H9 (cell line): Measurements from ENCODE around the gene AMACR. TPM values are rescaled to one million over a fixed set of nuclear protein-coding genes. Genes with fewer than 3 reads are reported as not detected.

Experiments used
- DNase-seq: peaks from one replicate; pipeline ENCODE4 v3.0.0-alpha.2; 2017
- H2AFZ ChIP-seq: one replicate; pipeline ENCODE4 v1.6.1; 2013; ENCODE audit warnings: mild to moderate bottlenecking, low read length, control low read depth, moderate library complexity
- H2AK5ac ChIP-seq: 2 replicates; pipeline ENCODE4 v1.6.1; 2013; ENCODE audit warnings: low read length, control low read depth, mixed read lengths; ENCODE audit not compliant: insufficient read length
- H2BK120ac ChIP-seq: one replicate; pipeline ENCODE4 v1.6.1; 2013; ENCODE audit warnings: low read depth, mild to moderate bottlenecking, low read length, control low read depth, inconsistent platforms; ENCODE audit not compliant: poor library complexity, severe bottlenecking
- H2BK12ac ChIP-seq: 2 replicates; pipeline ENCODE4 v1.6.1; 2013; ENCODE audit warnings: low read length, control low read depth, mixed read lengths, low read depth; ENCODE audit not compliant: insufficient read length
- H2BK15ac ChIP-seq: 2 replicates; pipeline ENCODE4 v1.6.1; 2013; ENCODE audit warnings: low read depth, low read length, control low read depth
- H2BK20ac ChIP-seq: one replicate; pipeline ENCODE4 v1.6.1; 2013; ENCODE audit warnings: low read depth, mild to moderate bottlenecking, low read length, control low read depth, inconsistent platforms; ENCODE audit not compliant: poor library complexity, severe bottlenecking
- H2BK5ac ChIP-seq: 2 replicates; pipeline ENCODE4 v1.6.1; 2013; ENCODE audit warnings: low read length, control low read depth, mixed read lengths; ENCODE audit not compliant: insufficient read length
- H3K14ac ChIP-seq: 2 replicates; pipeline ENCODE4 v1.6.1; 2013; ENCODE audit warnings: low read length, control low read depth; ENCODE audit not compliant: insufficient read depth
- H3K18ac ChIP-seq: 2 replicates; pipeline ENCODE4 v1.6.1; 2013; ENCODE audit warnings: low read depth, mild to moderate bottlenecking, mixed read lengths, low read length, control low read depth; ENCODE audit not compliant: insufficient read length
- H3K23ac ChIP-seq: 2 replicates; pipeline ENCODE4 v1.6.1; 2013; ENCODE audit warnings: low read length, control low read depth, mixed read lengths, low read depth; ENCODE audit not compliant: insufficient read length
- H3K23me2 ChIP-seq: 2 replicates; pipeline ENCODE4 v1.6.1; 2013; ENCODE audit warnings: low read depth, mild to moderate bottlenecking, mixed read lengths, low read length, control low read depth; ENCODE audit not compliant: insufficient read length, poor library complexity, severe bottlenecking
- H3K27ac ChIP-seq: 2 replicates; pipeline ENCODE4 v1.5.1; 2013; ENCODE audit warnings: low read length, control low read depth, mixed read lengths, low read depth; ENCODE audit not compliant: insufficient read length
- H3K27me3 ChIP-seq: 2 replicates; pipeline ENCODE4 v1.6.1; 2013; ENCODE audit warnings: low read length, control low read depth, inconsistent platforms; ENCODE audit not compliant: insufficient read depth
- H3K4ac ChIP-seq: 2 replicates; pipeline ENCODE4 v1.6.1; 2013; ENCODE audit warnings: low read depth, mild to moderate bottlenecking, control low read depth, inconsistent platforms, low read length, moderate library complexity
- H3K4me1 ChIP-seq: 2 replicates; pipeline ENCODE4 v1.6.1; 2013; ENCODE audit warnings: low read length, control low read depth, inconsistent platforms; ENCODE audit not compliant: insufficient read depth
- H3K4me2 ChIP-seq: 2 replicates; pipeline ENCODE4 v1.6.1; 2013; ENCODE audit warnings: low read length, control low read depth, mixed read lengths; ENCODE audit not compliant: insufficient read length, insufficient read depth
- H3K56ac ChIP-seq: 2 replicates; pipeline ENCODE4 v1.6.1; 2013; ENCODE audit warnings: low read depth, mild to moderate bottlenecking, mixed read lengths, low read length, control low read depth; ENCODE audit not compliant: insufficient read length
- H3K79me1 ChIP-seq: 2 replicates; pipeline ENCODE4 v1.6.1; 2013; ENCODE audit warnings: low read depth, mild to moderate bottlenecking, moderate library complexity, low read length, control low read depth, inconsistent platforms; ENCODE audit not compliant: insufficient read depth, poor library complexity, severe bottlenecking
- H3K79me2 ChIP-seq: 2 replicates; pipeline ENCODE4 v1.6.1; 2013; ENCODE audit warnings: low read length, control low read depth, inconsistent platforms; ENCODE audit not compliant: insufficient read depth
- H3K9ac ChIP-seq: 2 replicates; pipeline ENCODE4 v1.6.1; 2013; ENCODE audit warnings: low read length, control low read depth, mixed read lengths; ENCODE audit not compliant: insufficient read length; ENCODE audit errors: extremely low read depth
- H3K9me3 ChIP-seq: one replicate; pipeline ENCODE4 v1.6.1; 2013; ENCODE audit warnings: low read depth, low read length, inconsistent platforms; ENCODE audit not compliant: control insufficient read depth
- H3T11ph ChIP-seq: one replicate; pipeline ENCODE4 v1.6.1; 2013; ENCODE audit warnings: mild to moderate bottlenecking, low read length, control low read depth, inconsistent platforms
- H4K20me1 ChIP-seq: one replicate; pipeline ENCODE4 v1.6.1; 2013; ENCODE audit not compliant: control insufficient read depth, insufficient read length, insufficient read depth
- H4K5ac ChIP-seq: 2 replicates; pipeline ENCODE4 v1.6.1; 2013; ENCODE audit warnings: low read depth, mild to moderate bottlenecking, mixed read lengths, low read length, control low read depth; ENCODE audit not compliant: insufficient read length
- H4K8ac ChIP-seq: replicated peaks from 2 replicates; pipeline ENCODE4 v1.6.1; 2013; ENCODE audit warnings: low read length, control low read depth, mixed read lengths, low read depth; ENCODE audit not compliant: insufficient read length
- H4K91ac ChIP-seq: 2 replicates; pipeline ENCODE4 v1.6.1; 2013; ENCODE audit warnings: low read depth, mild to moderate bottlenecking, moderate library complexity, mixed read lengths, low read length, control low read depth; ENCODE audit not compliant: insufficient read length
- H3K27ac Mint-ChIP-seq, 3 experiments: 2 replicates in 2 of 3; 3 replicates in 1 of 3; pipeline ENCODE4 v1.8.0; 2020 to 2021; ENCODE audit warnings: mixed read lengths in 3 of 3, mild to moderate bottlenecking in 1 of 3, moderate library complexity in 1 of 3
- H3K27me3 Mint-ChIP-seq: 2 replicates; pipeline ENCODE4 v1.8.0; 2021; ENCODE audit warnings: low read depth, mild to moderate bottlenecking, moderate library complexity, mixed read lengths
- H3K36me3 Mint-ChIP-seq, 3 experiments: 2 replicates in 2 of 3; 3 replicates in 1 of 3; pipeline ENCODE4 v1.8.0; 2020 to 2021; ENCODE audit warnings: low read depth in 3 of 3, mixed read lengths in 3 of 3; ENCODE audit not compliant: insufficient read depth in 1 of 3
- H3K4me1 Mint-ChIP-seq, 2 experiments: 2 replicates each; pipeline ENCODE4 v1.8.0; 2020; ENCODE audit warnings: mixed read lengths in 2 of 2
- H3K4me3 Mint-ChIP-seq, 2 experiments: 2 replicates in 1 of 2; 3 replicates in 1 of 2; pipeline ENCODE4 v1.8.0; 2020 to 2021; ENCODE audit warnings: mild to moderate bottlenecking in 2 of 2, mixed read lengths in 2 of 2, moderate library complexity in 1 of 2
- H3K9me3 Mint-ChIP-seq, 2 experiments: 2 replicates in 1 of 2; 3 replicates in 1 of 2; pipeline ENCODE4 v1.8.0; 2020; ENCODE audit warnings: mild to moderate bottlenecking in 2 of 2, mixed read lengths in 2 of 2, moderate library complexity in 1 of 2
- WGBS: extraction: QIAGEN DNeasy Blood & Tissue Kit; methylation state at CpG from one replicate; pipeline ENCODE4 v1.1.7; 2013; ENCODE audit warnings: missing lambda C conversion rate, low lambda C conversion rate, mixed read lengths; ENCODE audit not compliant: insufficient read length; ENCODE audit errors: extremely low coverage; 5-methylcytosine and 5-hydroxymethylcytosine counted together
- total RNA-seq: library from RNA; stranded (reverse); gene quantifications from 2 replicates; pipeline ENCODE4 v1.2.1, GENCODE V29; 2021
- TF ChIP-seq, protein P1 (sequence below): fragments of 200-600 bp; sonication (generic); conservative IDR thresholded peaks from 3 replicates; pipeline ENCODE4 v1.8.0; 2021; ENCODE audit warnings: antibody characterized with exemption, mild to moderate bottlenecking

AMACR gene
- total RNA-seq, 1 experiment from 2014 or later: 9.7 TPM

GRCh38 chr5:33984178-33984577 lies 23.7 kb downstream of the AMACR start:
- Mint-ChIP-seq H3K9me3 (no peaks in the 10 kb centered on the region), H3K4me3 (no peak overlapping the region), H3K4me1 (peaks cover 6 to 15% of the 10 kb centered on the region in 2 experiments), H3K27ac (no peak overlapping the region; a peak in 1 of 7 replicates), H3K27me3 (no peaks in the 10 kb centered on the region), H3K36me3 (peaks cover 15 to 18% (median 15%) of the 10 kb centered on the region in 3 experiments; a peak in 6 of 7 replicates)
- Histone ChIP-seq H2AK5ac (no peak overlapping the region), H2BK120ac (no peak overlapping the region), H4K20me1 (no peaks in the 10 kb centered on the region), H3K27me3 (no peaks in the 10 kb centered on the region), H3K27ac (no peak overlapping the region), H3K9ac (no peak overlapping the region), H3K56ac (no peak overlapping the region), H2BK12ac (no peak overlapping the region), H2BK20ac (no peak overlapping the region), H3K9me3 (peaks cover 8% of the 10 kb centered on the region), H3K18ac (no peak overlapping the region), H4K5ac (no peak overlapping the region), H2BK15ac (no peak overlapping the region), H3K4me1 (no peaks in the 10 kb centered on the region; the same call in 1 of the 2 replicates), H3K79me2 (no peaks in the 10 kb centered on the region), H3K4me2 (no peak overlapping the region), H3K14ac (no peak overlapping the region; the same call in 1 of the 2 replicates), H4K91ac (no peak overlapping the region), H2BK5ac (no peak overlapping the region), H2AFZ (no peak overlapping the region), H3K4ac (no peak overlapping the region), H3K79me1 (no peaks in the 10 kb centered on the region), H4K8ac (no peak overlapping the region), H3T11ph (no peak overlapping the region), H3K23me2 (no peaks in the 10 kb centered on the region), H3K23ac (no peak overlapping the region)
- TF ChIP-seq, protein P1, sequence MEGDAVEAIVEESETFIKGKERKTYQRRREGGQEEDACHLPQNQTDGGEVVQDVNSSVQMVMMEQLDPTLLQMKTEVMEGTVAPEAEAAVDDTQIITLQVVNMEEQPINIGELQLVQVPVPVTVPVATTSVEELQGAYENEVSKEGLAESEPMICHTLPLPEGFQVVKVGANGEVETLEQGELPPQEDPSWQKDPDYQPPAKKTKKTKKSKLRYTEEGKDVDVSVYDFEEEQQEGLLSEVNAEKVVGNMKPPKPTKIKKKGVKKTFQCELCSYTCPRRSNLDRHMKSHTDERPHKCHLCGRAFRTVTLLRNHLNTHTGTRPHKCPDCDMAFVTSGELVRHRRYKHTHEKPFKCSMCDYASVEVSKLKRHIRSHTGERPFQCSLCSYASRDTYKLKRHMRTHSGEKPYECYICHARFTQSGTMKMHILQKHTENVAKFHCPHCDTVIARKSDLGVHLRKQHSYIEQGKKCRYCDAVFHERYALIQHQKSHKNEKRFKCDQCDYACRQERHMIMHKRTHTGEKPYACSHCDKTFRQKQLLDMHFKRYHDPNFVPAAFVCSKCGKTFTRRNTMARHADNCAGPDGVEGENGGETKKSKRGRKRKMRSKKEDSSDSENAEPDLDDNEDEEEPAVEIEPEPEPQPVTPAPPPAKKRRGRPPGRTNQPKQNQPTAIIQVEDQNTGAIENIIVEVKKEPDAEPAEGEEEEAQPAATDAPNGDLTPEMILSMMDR: no peak
- no peak for DNase-seq
- WGBS: no CpG with 5 or more reads among the region's 15 CpGs
